Keratinocyte (primary cell): Measurements from ENCODE around the gene RAB6A. TPM values are rescaled to one million over a fixed set of nuclear protein-coding genes. Genes with fewer than 3 reads are reported as not detected.
"Not testable (repeated sequence)": the region's sequence is repeated elsewhere in the genome, so short reads cannot be mapped to it uniquely, and the experiment has no call there.

Source experiments
- DNase-seq: peaks from one replicate; pipeline ENCODE4 v3.0.0-alpha.2; 2011; ENCODE audit warnings: low read depth, missing footprints, low spot score
- FAIRE-seq: peaks from 2 replicates; lab custom pipeline; 2011; peaks lifted over from hg19 to GRCh38; lab: Jason Lieb, UNC
- H2AFZ ChIP-seq: 2 replicates; pipeline ENCODE4 v1.6.0; 2012; ENCODE audit warnings: low read length, control low read depth, inconsistent platforms; ENCODE audit not compliant: control insufficient read depth
- H3K27ac ChIP-seq: 2 replicates; pipeline ENCODE4 v1.5.1; 2011; ENCODE audit warnings: low read length; ENCODE audit not compliant: control insufficient read depth, insufficient read depth
- H3K27me3 ChIP-seq: 3 replicates; pipeline ENCODE4 v1.6.0; 2011; ENCODE audit warnings: low read length; ENCODE audit not compliant: control insufficient read depth, insufficient read depth; ENCODE audit errors: extremely low read depth
- H3K36me3 ChIP-seq, 2 experiments: 2 replicates in 1 of 2; 3 replicates in 1 of 2; pipeline ENCODE4 v1.5.1; 2011; ENCODE audit warnings: low read length in 2 of 2, mild to moderate bottlenecking in 1 of 2; ENCODE audit not compliant: control insufficient read depth in 2 of 2, insufficient read depth in 2 of 2; ENCODE audit errors: extremely low read depth in 1 of 2
- H3K4me1 ChIP-seq: 3 replicates; pipeline ENCODE4 v1.5.1; 2011; ENCODE audit warnings: low read length; ENCODE audit not compliant: control insufficient read depth, insufficient read depth; ENCODE audit errors: extremely low read depth
- H3K4me2 ChIP-seq: 3 replicates; pipeline ENCODE4 v1.6.0; 2011; ENCODE audit warnings: low read depth, low read length; ENCODE audit not compliant: control insufficient read depth, insufficient read depth; ENCODE audit errors: extremely low read depth
- H3K4me3 ChIP-seq, 3 experiments: fragments of 200-600 bp in 1 of 3; sonication (generic) in 1 of 3; 2 replicates in 2 of 3; 3 replicates in 1 of 3; pipeline ENCODE4 v1.5.1; 2011 to 2016; ENCODE audit warnings: low read length in 3 of 3, mild to moderate bottlenecking in 3 of 3, control low read depth in 2 of 3, inconsistent platforms in 1 of 3, low read depth in 1 of 3, mixed read lengths in 1 of 3, mixed run types in 1 of 3, moderate library complexity in 1 of 3; ENCODE audit not compliant: control insufficient read depth in 2 of 3, insufficient read depth in 2 of 3; ENCODE audit errors: extremely low read depth in 1 of 3
- H3K79me2 ChIP-seq: 2 replicates; pipeline ENCODE4 v1.6.0; 2012; ENCODE audit warnings: low read length; ENCODE audit not compliant: control insufficient read depth, insufficient read depth
- H3K9ac ChIP-seq: 3 replicates; pipeline ENCODE4 v1.6.0; 2011; ENCODE audit warnings: low read length; ENCODE audit not compliant: control insufficient read depth, insufficient read depth; ENCODE audit errors: extremely low read depth
- H3K9me1 ChIP-seq: 3 replicates; pipeline ENCODE4 v1.6.0; 2011; ENCODE audit warnings: low read length; ENCODE audit not compliant: control insufficient read depth, insufficient read depth; ENCODE audit errors: extremely low read depth
- H3K9me3 ChIP-seq: 2 replicates; pipeline ENCODE4 v1.5.1; 2012; ENCODE audit warnings: low read depth, low read length; ENCODE audit not compliant: control insufficient read depth
- H4K20me1 ChIP-seq: 3 replicates; pipeline ENCODE4 v1.6.0; 2011; ENCODE audit warnings: low read length; ENCODE audit not compliant: control insufficient read depth, insufficient read depth; ENCODE audit errors: extremely low read depth
- CTCF ChIP-seq, 3 experiments: IDR thresholded peaks in 1 of 3; conservative IDR thresholded peaks in 1 of 3; optimal IDR thresholded peaks in 1 of 3; 2 replicates in 2 of 3; 3 replicates in 1 of 3; pipeline versions ENCODE3 to v1.5.1; 2011; ENCODE audit warnings: low read length in 3 of 3, mild to moderate bottlenecking in 3 of 3, moderate library complexity in 2 of 3, control low read depth in 1 of 3, inconsistent platforms in 1 of 3; ENCODE audit not compliant: insufficient read depth in 2 of 3; ENCODE audit errors: extremely low read depth in 1 of 3
- EZH2 ChIP-seq: IDR thresholded peaks from one replicate; pipeline ENCODE4 v1.6.1; 2012; ENCODE audit warnings: inconsistent platforms, mild to moderate bottlenecking, low read length, moderate library complexity
- dilution Hi-C: fragments of 300-500 bp; cut with MboI; formaldehyde crosslinking; loops from one replicate; pipeline ENCODE4 v1.7.0; 2020; ENCODE audit warnings: low sequenced_read_pairs; ENCODE audit not compliant: extremely low pct_ligation_motif_present
- polyA plus RNA-seq, 5 experiments: library from polyadenylated mRNA; depleted of rRNA in 3 of 5; stranded (reverse) in 3 of 5; stranded (forward) in 1 of 5; unstranded in 1 of 5; fragments of >200 nt; gene quantifications; 1 replicate in 1 of 5; 2 replicates in 3 of 5; 3 replicates in 1 of 5; pipeline versions ENCODE4 v1.2.1 to v1.2.3, GENCODE V29; 2011 to 2012; ENCODE audit warnings: missing spikeins in 2 of 5, low read depth in 1 of 5, low replicate concordance in 1 of 5

RAB6A gene
- polyA plus RNA-seq, 1 donor (not counting 4 experiments of a cell fraction or from before 2014, with no cell fraction given) = 142 TPM

DNA sequence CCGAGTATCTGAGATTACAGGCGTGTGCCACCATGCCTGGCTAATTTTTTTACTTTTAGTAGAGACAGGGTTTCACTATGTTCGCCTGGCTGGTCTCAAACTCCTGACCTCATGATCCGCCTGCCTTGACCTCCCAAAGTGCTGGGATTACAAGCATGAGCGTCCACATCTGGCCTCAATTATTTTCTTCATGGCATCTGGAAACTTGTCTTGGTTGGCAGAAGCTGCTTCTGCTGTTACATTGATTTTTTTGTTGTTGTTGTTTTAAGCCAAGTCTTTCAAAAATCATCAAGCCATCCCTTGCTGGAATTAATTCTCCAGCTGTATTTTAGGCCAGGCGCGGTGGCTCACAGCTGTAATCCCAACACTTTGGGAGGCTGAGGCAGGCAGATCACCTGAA, 27.9 kb downstream of the RAB6A start:
- not testable (repeated sequence) for H4K20me1 ChIP-seq, FAIRE-seq

GRCh38 chr11:73729594-73730206, 31.2 kb downstream of the RAB6A start:
- Histone ChIP-seq H4K20me1 (peaks cover 6% of the 10 kb centered on the region), H3K9me3 (no peaks in the 10 kb centered on the region), H3K4me3 (no peak overlapping the region), H3K9ac (no peak overlapping the region), H3K27me3 (no peaks in the 10 kb centered on the region), H3K36me3 (peaks cover 5 to 8% of the 10 kb centered on the region in 2 experiments), H2AFZ (no peak overlapping the region), H3K27ac (no peak overlapping the region), H3K4me1 (no peaks in the 10 kb centered on the region), H3K9me1 (peaks cover 2% of the 10 kb centered on the region), H3K79me2 (peaks cover 72% of the 10 kb centered on the region), H3K4me2 (no peak overlapping the region)
- TF ChIP-seq CTCF (optimal IDR thresholded peaks at IDR 0.05 in 1 of 3, IDR thresholded peaks at IDR 0.05 in 1 of 3, conservative IDR thresholded peaks at IDR 0.05 in 1 of 3; ENCODE audit: extremely low read depth in 1 of 3, insufficient read depth in 2 of 3, low read length in 3 of 3) = peak; percentile 8 to 71 (median 48)
- no peak for TF ChIP-seq EZH2
- FAIRE-seq = no peak
- DNase-seq = no peak
- dilution Hi-C loops = no loop called here

More for the DNA sequence above, 27.9 kb downstream of the RAB6A start:
- DNase-seq, H3K4me1 ChIP-seq, dilution Hi-C loops, H3K9me1 ChIP-seq, H3K36me3 ChIP-seq, H3K27ac ChIP-seq, H2AFZ ChIP-seq, H3K4me3 ChIP-seq, H3K4me2 ChIP-seq, H3K9me3 ChIP-seq, H3K9ac ChIP-seq, H3K27me3 ChIP-seq: not testable (repeated sequence)
- peaks cover 82% of the 10 kb centered on the region for H3K79me2 ChIP-seq

DNA sequence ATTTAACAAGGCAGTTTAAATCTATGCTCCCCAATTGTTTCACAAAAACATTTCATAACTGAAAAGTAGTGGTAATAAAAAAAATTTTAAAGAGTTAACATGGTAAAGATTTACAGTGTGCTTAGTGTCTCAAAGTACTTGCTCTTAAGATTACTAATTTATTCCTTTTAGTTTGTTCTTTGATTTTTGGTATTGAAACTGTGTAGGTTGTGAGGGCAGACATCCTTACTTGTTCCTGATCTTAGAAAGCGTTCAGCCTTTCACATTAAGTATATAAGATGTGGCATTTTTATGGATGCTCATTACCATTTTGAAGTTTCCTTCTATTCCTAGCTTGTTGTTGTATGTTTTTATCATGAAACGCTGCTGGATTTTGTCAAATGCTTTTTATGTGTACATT, 32.9 kb downstream of the RAB6A start:
- H2AFZ ChIP-seq = no peak overlapping the region
- H3K9ac ChIP-seq = no peak overlapping the region
- no peaks in the 10 kb centered on the region for H3K9me3 ChIP-seq
- no peak overlapping the region for H3K27ac ChIP-seq
- dilution Hi-C loops = no loop called here
- no peaks in the 10 kb centered on the region for H3K27me3 ChIP-seq
- peaks cover 64% of the 10 kb centered on the region for H3K79me2 ChIP-seq
- no peak for FAIRE-seq
- no peaks in the 10 kb centered on the region for H3K4me1 ChIP-seq
- peaks cover 5 to 8% of the 10 kb centered on the region in 2 experiments for H3K36me3 ChIP-seq
- no peak overlapping the region for H3K4me2 ChIP-seq
- H4K20me1 ChIP-seq = peaks cover 3% of the 10 kb centered on the region
- no peak for DNase-seq
- H3K4me3 ChIP-seq = no peak overlapping the region
- TF ChIP-seq EZH2 = no peak
- no peak for TF ChIP-seq CTCF (optimal IDR thresholded peaks at IDR 0.05 in 1 of 3, IDR thresholded peaks at IDR 0.05 in 1 of 3, conservative IDR thresholded peaks at IDR 0.05 in 1 of 3; ENCODE audit: extremely low read depth in 1 of 3, insufficient read depth in 2 of 3, low read length in 3 of 3)
- H3K9me1 ChIP-seq = peaks cover 2% of the 10 kb centered on the region
